GM18858 (cell line): Measurements from ENCODE around the gene CTNND2.
"Not testable (repeated sequence)": the region's sequence is repeated elsewhere in the genome, so short reads cannot be mapped to it uniquely, and the experiment has no call there.

Experiments used
- ATAC-seq: cut with Tn5 transposase; IDR thresholded peaks from one replicate; pipeline ENCODE4 v1.9.1; 2021; ENCODE audit not compliant: unreplicated experiment

CTNND2 gene

GRCh38 chr5:11878814-11879213, 25.4 kb downstream of the CTNND2 start:
- no peak for ATAC-seq

GRCh38 chr5:11873587-11873986, 30.7 kb downstream of the CTNND2 start:
- ATAC-seq: no peak

DNA sequence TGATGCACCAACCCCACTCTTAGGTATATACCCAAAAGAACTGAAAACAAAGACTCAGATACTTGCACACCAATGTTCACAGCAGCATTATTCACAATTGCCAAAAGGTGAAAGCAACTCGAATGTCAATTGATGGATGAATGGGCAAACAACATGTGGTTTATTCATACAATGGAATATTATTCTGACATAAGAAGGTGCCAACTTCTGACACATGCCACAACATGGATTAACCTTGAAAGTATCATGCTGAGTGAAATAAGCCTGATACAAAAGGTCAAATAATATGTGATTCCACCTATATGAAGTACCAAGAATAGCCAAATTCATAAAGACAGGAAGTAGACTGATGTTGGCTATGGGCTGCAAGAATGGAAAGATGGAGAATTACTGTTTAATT, 35.0 kb downstream of the CTNND2 start:
- ATAC-seq: no peak

GRCh38 chr5:11863911-11864310, 40.3 kb downstream of the CTNND2 start:
- ATAC-seq: no peak

DNA sequence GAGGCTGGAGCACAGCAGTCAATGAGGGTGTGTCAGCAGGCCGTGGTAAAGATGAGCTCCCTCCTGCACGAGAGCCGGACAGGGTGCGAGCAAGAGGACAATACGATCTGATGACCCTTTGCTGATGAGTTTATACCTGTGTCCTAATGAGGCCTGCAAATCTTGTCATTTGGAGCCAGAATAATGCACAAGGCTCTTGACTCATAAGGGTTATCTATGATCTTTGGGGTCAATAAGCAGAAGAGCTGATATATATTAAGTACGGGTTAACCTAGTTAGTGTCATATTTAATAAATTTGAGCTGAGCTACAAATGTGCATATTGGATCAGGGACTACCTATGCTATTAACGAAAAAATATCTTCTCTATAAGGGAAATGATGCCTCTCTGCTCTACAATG, 46.9 kb downstream of the CTNND2 start:
- no peak for ATAC-seq

- ATAC-seq: no peak
Measured at GRCh38 chr5:11854936-11855335, 49.3 kb downstream of the CTNND2 start.

GRCh38 chr5:11853796-11854195, 50.5 kb downstream of the CTNND2 start:
- ATAC-seq: no peak

GRCh38 chr5:11853140-11853539, 51.1 kb downstream of the CTNND2 start:
- no peak for ATAC-seq

DNA sequence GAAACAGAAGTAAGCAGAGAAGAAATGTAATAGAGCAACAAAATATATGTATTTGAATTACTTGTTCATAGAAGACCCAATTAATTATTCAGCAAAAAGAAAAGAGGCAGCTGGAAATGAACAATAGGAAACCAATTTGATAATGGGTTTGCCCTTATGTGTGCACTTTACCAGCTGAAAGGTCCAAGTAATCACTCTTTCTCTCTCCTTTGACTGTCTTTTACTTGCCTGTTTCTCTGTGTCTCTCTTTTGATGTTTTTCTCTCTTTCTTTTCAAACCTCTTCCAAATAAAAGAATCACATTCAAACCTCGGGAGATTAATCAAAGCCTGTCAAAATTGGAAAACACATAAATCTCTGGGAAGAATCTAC, 51.5 kb downstream of the CTNND2 start:
- ATAC-seq: no peak

- ATAC-seq: no peak
Measured at GRCh38 chr5:11851965-11852716, 52.1 kb downstream of the CTNND2 start.

DNA sequence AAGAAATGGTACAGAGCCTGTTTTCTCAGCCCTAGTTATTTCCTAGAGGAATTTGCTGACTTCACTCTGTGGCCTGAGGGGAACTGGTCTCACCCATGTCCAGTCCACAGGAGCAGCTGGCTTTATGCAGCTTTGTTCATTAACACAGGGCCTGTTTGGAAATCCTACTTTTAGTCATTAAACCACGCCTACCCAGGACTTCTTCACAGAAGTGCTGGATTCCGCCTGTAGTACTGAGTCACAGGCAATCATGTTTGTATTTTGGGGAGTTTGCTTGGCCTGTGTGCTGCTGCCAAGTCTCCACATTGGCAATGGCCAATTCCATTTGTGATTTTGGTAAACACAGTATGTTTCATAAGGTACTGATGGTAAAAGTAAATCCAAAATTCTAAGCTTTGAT, 52.8 kb downstream of the CTNND2 start:
- no peak for ATAC-seq

- not testable (repeated sequence) for ATAC-seq
Measured at GRCh38 chr5:11828566-11828965, 75.7 kb downstream of the CTNND2 start.

GRCh38 chr5:11822598-11822997, 81.6 kb downstream of the CTNND2 start:
- ATAC-seq: no peak

- ATAC-seq: no peak
Measured at GRCh38 chr5:11815916-11816315, 88.3 kb downstream of the CTNND2 start.

DNA sequence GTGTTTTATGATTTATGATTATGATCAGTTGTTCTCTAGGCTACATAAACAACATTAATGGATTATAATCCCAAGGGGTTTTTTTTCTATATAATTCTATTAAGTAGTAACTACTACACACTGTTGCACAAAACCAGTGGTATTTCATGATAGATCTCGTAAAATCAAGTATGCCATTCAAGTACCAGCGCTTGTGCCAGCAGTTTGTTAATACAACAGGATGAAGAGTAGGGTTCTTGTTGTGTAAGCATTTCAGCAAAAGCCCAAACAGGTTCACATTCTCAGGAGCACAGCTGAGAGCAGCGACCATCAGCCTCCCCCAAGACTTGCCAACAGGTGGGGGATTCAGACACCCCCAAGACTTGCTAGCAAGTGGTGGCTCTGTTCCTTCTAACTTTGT, 88.8 kb downstream of the CTNND2 start:
- ATAC-seq: no peak

DNA sequence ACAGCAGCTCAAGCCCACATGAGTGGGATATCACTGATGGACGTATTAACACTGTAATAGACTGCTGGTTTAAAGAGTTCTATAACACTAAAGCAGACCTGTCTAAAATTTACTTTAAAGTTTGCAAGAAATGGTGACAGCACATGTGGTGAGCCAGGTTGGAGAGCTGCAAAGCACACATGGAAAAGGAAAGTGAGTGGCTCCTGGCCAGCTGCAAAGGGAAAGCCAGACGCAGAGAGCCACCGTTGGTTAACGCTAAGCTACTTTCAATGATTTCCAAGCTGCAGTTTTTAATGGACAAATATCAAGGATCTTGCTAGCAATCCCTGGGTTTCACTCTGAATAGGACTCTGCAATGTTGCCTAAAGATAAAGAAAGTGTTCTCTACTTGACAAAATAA, 89.9 kb downstream of the CTNND2 start:
- ATAC-seq: no peak

DNA sequence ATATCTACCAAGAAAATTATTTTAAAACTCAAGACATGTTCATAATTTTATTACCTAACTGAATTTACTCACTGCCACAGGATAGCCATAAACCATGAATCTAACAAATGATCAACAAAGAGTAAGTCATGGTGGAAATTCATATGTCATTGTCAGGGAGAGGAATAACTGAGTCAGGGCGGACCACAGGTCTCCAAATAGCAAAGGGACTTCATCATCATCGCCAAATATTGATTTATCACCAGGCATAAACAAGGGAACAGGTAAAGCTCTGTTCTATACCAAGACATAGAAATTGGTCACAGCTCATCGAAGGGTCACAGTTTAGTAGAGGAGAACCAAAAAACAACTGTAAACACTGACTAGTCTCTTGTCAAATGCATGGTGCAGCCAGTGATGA, 94.8 kb downstream of the CTNND2 start:
- no peak for ATAC-seq

- ATAC-seq: no peak
Measured at GRCh38 chr5:11803436-11803835, 100.8 kb downstream of the CTNND2 start.

- ATAC-seq: no peak
Measured at GRCh38 chr5:11801061-11801460, 103.2 kb downstream of the CTNND2 start.

DNA sequence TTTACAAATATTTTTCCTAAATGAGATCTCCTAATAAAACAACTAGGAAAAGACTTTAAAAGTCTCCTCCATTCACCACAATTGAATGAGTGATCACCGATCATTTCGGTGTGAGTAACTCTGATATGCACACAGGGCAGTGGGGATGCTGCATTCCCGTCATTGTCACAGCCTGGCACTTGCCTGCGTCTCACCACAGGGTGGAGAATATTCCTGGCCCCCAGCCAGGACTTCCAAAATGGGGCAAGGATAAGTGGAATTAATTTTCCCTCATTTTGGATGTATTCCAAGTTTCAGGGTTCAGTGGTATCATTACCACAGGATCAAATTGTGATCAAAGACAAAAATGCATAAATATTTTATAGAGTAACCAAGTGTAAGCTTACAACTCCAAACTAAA, 107.1 kb downstream of the CTNND2 start:
- ATAC-seq: no peak

DNA sequence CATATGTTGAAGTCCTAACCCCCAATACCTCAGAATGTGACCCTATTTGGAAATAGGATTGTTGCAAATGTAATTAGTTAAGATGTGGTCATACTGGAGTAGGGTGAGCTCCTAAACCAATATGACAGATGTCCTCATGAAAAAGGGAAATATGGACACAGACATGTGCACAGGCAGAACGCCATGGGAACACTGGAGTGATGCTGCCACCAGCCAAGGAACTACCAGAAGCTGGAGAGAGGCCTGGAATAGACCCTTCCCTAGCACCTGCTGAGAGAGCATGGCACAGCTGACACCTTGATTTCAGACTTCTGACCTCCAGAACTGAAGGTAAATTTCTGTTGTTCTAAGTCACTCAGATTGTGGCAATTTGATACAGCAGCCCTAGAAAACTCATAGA, 110.8 kb downstream of the CTNND2 start:
- no peak for ATAC-seq

GRCh38 chr5:11792621-11793020, 111.6 kb downstream of the CTNND2 start:
- no peak for ATAC-seq

- ATAC-seq: no peak
Measured at GRCh38 chr5:11791792-11792191, 112.5 kb downstream of the CTNND2 start.
